GM18520 (cell line): ENCODE measurements around the gene GRID1.

Source experiments
- ATAC-seq: cut with Tn5 transposase; IDR thresholded peaks from one replicate; pipeline ENCODE4 v1.9.1; 2021; ENCODE audit not compliant: unreplicated experiment

The GRID1 gene

GRCh38 chr10:86217371-86218080, 149.1 kb downstream of the GRID1 start:
- ATAC-seq, result no peak

DNA sequence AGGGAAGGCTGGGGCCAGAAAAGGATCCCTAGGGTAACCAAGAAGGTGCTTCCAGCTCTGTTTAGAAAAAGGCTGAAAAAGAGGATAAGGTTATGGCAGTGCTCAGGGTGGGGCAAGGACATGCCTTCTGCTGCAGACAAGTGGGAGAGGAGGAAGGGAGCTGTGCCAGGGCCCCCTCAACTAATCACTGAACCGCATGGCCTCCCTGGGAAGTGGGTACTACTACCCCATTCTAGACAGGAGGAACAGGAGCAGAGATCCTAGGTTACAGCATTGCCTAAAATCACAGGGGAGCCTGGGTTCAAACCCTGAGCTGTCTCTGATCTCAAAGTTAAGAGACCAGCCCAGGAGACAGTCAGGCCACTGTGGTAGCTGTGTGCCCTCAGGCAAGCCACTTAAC, 149.7 kb downstream of the GRID1 start:
- no peak for ATAC-seq

- ATAC-seq, result no peak
These were observed 150.9 kb downstream of the GRID1 start for GRCh38 chr10:86215712-86216111.

DNA sequence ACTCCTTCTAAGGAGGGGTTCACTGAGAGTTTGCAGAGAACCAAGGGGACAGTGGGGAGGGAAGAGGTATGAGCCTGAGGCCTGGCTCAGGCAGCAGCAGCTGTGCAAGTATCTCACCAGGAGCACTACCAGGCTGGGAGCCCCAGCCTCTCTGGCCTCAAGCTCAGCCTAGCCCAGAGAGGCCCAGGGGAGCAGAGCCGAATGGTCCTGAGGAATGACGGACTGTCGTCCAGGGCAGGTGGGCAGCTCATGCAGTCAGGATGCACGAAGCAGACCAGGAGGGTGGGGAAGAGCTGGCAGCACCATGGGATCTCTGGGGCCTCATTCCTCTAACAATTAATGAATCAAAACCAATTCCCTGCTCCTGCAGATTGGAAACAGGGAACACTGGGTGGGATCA, 151.5 kb downstream of the GRID1 start:
- no peak for ATAC-seq

DNA sequence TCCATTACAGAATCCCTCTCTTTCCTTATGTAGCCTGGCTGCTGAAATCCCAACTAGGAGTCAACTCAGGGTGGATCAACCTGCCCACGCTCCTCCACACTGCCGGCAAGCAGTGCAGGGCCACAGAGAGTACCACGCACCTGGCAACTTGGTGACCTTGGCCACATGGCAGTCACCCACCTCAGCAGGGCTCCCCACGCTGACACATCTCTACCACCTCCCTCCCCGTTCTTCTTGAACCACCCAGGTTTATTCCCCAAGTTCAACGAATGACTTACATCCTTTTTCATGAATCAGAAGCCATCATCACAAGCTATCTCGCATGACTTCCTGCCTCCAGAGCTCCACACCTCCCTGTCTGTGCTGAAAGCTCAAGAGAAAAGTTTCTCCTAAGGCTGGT, 153.4 kb downstream of the GRID1 start:
- ATAC-seq, result no peak

DNA sequence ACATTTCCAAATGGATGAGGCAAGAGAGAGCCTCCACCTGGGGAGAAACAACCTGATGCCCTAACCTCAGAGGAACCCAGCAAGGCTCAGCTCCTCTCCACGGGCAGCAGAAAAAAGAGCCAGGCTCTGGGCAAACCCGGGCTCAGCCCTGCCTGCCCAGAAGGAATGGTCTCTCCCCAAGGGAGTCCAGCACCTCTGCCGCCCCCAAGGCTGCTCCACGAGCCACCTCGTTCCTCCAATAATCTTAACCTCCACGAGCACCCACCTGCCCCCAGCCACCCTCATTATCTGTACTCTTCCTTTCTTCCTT, 154.2 kb downstream of the GRID1 start:
- ATAC-seq, result no peak

DNA sequence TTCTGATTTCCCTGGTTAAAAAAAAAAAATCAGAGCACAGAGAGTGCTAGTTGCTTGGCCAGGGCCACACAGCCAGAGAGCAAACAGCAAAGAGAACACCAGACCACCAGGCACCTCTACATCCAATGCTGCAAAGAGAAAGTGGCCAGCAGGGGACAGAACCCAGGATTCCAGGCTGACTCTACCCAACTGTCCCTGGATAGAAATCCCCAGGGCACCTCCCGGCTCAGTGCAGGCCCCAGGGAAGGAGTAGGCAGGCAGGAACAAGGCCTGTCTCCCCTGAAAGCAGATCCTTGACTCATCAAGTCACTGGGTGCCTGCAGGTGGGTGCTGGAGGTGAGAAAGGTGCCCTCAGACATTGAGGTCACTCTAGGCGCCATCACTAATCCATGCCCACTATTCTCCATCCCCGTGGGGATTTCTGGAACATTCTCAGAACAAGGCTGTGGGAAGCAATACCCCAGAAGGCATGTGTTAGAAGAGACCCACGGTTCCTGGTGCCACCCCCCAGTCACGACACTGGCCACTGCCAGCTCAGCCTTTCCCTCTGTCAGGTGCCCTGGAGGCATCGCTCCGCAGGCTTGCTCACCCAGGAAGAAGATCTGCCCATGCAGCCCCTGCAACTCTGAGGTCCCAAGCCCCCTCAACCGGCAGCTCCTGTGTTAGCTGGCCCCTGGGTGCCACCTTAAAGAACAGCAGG, 154.8 kb downstream of the GRID1 start:
- ATAC-seq, result no peak

GRCh38 chr10:86210416-86210815, 156.2 kb downstream of the GRID1 start:
- no peak for ATAC-seq

DNA sequence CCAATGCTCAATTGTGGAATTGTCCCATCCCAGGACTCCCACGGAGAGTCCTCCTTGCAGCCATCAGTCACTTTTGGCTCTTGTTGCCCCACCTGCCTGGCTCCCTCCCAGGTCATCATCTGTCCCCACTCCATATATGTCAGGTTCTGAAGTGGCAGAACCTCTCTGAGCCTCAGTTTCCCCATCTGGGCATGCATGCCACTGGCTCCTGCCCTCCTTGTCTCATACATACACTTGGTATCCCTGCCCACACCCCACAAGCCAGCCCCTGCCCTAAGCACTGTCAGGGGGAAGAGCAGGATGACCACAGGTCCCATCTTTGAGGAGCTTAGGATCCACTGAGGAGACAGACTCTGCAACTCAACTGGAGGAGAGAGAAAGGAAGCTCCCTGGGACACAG, 156.9 kb downstream of the GRID1 start:
- ATAC-seq, result no peak

- no peak for ATAC-seq
These were observed 159.4 kb downstream of the GRID1 start for GRCh38 chr10:86207226-86207625.

DNA sequence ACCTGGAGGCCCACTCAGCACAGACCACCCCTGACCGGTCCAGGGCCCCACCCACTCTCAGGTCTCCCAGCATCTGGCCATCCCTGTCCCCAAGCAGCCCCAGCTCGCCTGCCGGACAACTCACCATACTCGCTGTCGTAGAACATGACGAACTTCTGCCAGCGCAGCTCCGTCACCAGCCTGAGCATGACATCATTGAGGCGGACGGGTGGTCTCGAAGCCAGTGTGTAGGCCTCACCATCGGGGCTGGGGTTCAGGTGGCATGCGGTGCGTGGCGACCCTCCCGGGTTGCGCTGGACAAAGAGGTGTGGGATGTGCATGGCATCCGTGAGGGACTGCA, 160.4 kb downstream of the GRID1 start:
- no peak for ATAC-seq

DNA sequence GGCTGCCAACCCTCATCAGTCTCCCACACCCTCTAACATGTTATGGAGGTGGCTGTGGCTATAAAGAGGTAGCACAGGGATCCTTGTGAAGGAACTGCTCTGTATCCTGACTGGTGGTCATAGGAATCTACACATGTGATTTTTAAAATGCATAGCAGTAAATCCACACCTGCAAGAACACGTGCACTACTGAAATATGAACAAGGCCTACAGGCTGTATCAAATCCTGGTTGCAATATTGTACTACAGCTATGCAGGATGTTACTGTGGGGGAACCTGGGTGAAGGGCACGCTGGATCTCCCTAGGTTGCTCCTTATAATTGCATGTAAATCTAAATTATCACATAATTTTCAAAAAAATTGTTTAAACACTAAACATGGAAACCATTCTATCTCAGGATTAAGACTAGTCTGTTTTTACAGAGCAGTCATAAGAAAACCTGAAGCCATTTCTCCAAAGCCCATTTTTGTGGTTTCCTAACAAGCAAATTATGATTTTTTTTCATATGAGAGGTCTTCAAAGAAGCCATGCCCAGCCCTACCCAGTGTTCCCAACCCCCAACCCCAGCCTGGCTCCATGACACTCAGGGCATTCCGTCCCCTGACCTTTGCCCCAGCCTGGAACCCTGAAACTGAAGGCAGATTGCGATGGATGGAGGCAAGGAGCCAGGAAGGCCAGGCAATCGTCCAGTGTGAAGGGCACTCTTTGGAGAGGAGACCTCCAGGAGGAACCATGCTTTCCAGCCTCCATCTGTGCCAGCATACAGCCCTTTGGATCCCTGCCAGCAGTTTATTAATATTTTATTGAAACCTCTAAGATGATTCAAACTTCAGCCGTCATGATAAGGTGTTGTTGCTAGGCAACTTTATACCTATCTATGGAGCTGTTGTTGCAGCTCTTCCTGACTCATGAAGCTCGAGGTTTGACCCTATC, 161.0 kb downstream of the GRID1 start:
- ATAC-seq, result no peak

GRCh38 chr10:86204421-86205305, 161.9 kb downstream of the GRID1 start:
- no peak for ATAC-seq

GRCh38 chr10:86203162-86203905, 163.3 kb downstream of the GRID1 start:
- ATAC-seq, result no peak

GRCh38 chr10:86202226-86202735, 164.3 kb downstream of the GRID1 start:
- no peak for ATAC-seq

GRCh38 chr10:86200867-86201266, 165.7 kb downstream of the GRID1 start:
- no peak for ATAC-seq

DNA sequence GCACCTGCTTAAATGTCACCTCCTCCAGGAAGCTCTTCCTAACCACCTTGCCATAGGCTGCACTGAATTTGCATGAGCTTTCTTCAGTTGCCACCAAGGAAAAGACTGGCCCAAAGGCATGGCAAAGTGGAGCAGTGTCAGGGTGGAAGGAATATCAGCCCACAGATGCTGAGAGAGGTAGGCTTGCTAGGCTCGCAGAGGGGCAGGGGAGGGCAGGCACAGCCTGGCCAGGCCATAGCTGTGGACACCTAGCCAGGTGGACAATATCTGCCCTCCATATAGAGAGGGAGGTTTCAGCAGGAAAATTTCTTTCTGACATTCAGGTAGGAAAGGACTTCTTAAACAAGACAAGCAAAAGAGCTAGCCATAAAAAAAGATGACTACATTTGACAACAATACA, 166.3 kb downstream of the GRID1 start:
- ATAC-seq, result no peak

GRCh38 chr10:86199041-86199440, 167.6 kb downstream of the GRID1 start:
- ATAC-seq, result no peak

GRCh38 chr10:86198271-86198670, 168.3 kb downstream of the GRID1 start:
- ATAC-seq, result no peak

DNA sequence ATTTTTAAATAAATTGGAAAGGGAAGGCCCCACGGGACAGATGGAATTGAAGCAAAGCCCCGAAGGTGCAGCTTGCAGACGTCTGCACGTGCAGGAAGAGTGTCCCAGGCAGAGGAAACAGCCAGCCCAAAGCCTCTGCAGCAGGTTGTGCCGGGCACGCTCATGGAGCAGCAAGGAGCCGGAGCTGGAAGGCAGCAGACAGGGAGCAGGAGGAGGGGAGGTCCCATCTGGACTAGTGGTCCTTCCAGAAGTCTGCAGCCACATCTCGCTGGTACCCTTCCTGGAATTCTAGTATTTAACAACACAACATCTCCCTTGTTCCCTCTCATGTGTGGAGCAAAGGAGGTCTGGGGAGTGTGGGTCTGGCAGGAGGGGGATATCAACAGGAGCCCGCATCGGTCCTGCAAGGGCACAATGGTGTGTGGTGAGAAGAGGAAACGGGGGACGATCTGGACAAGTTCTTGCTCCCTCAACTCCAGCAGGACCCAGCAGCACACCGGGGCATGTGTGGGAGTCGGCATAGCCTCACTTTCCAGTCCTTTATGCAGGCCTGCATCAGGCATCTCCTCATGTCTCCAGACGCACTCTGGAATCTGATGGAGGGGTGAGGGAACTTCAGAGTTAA, 169.3 kb downstream of the GRID1 start:
- ATAC-seq, result no peak
